Measurements from ENCODE around the gene TH.

TH gene

GRCh38 chr11:2143477-2143798, 28.2 kb downstream of the TH start:
- H3F3A ChIP-seq (ENCODE audit: control insufficient read depth, insufficient read depth), result no peaks in the 10 kb centered on the region
- H3K79me2 ChIP-seq (ENCODE audit: control insufficient read depth, low read length), result no peaks in the 10 kb centered on the region
- no peak overlapping the region for H3K27ac ChIP-seq (ENCODE audit: low read depth, low read length)
- H3K4me3 ChIP-seq (ENCODE audit: low read length), result no peak overlapping the region
- no peaks in the 10 kb centered on the region for H4K20me1 ChIP-seq (ENCODE audit: control insufficient read depth, insufficient read depth, low read depth, low read length)
- no peaks in the 10 kb centered on the region for H3K9me3 ChIP-seq (ENCODE audit: control insufficient read depth, insufficient read depth, low read length)
- no peaks in the 10 kb centered on the region for H3K9me2 ChIP-seq (replicated peaks; ENCODE audit: control insufficient read depth, low read length)
- TF ChIP-seq, protein P1, sequence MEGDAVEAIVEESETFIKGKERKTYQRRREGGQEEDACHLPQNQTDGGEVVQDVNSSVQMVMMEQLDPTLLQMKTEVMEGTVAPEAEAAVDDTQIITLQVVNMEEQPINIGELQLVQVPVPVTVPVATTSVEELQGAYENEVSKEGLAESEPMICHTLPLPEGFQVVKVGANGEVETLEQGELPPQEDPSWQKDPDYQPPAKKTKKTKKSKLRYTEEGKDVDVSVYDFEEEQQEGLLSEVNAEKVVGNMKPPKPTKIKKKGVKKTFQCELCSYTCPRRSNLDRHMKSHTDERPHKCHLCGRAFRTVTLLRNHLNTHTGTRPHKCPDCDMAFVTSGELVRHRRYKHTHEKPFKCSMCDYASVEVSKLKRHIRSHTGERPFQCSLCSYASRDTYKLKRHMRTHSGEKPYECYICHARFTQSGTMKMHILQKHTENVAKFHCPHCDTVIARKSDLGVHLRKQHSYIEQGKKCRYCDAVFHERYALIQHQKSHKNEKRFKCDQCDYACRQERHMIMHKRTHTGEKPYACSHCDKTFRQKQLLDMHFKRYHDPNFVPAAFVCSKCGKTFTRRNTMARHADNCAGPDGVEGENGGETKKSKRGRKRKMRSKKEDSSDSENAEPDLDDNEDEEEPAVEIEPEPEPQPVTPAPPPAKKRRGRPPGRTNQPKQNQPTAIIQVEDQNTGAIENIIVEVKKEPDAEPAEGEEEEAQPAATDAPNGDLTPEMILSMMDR (IDR thresholded peaks at IDR 0.05; ENCODE audit: low read depth, low read length, poor library complexity, severe bottlenecking), result no peak
- no peak for TF ChIP-seq EZH2phosphoT487 (IDR thresholded peaks at IDR 0.05; ENCODE audit: borderline replicate concordance, low read length)
- no peak overlapping the region for H3K4me2 ChIP-seq (ENCODE audit: low read length)
- H3K27me3 ChIP-seq (ENCODE audit: control insufficient read depth, low read length), result peaks cover 32% of the 10 kb centered on the region
- no peaks in the 10 kb centered on the region for H3K36me3 ChIP-seq (ENCODE audit: control insufficient read depth, low read length)
- H3K4me1 ChIP-seq (ENCODE audit: control insufficient read depth, low read length), result no peaks in the 10 kb centered on the region

DNA sequence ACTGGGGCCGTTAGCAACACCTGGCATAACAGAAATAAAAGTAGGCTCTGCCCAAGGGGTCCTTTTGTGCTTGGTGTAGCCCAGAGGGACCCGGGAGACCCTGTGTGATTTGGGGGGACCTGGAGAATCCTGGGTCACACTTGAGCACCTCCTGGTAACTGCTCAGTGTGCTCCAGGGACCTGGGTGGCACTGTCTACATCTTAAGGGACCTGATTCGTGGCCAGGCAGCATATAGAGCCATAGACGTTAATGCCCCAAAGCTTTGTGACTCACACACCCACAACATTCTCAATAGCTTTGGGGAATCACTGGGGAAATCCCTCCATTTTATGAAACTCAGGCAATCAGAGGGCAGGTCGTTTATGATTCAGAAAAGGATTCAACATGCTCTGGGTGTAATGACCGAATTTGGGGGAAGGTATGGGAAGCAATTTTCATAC, 28.8 kb downstream of the TH start:
- Histone ChIP-seq H3K4me3 (ENCODE audit: low read length) (no peak overlapping the region), H3F3A (ENCODE audit: control insufficient read depth, insufficient read depth) (no peaks in the 10 kb centered on the region), H3K27me3 (ENCODE audit: control insufficient read depth, low read length) (peaks cover 32% of the 10 kb centered on the region), H4K20me1 (ENCODE audit: control insufficient read depth, insufficient read depth, low read depth, low read length) (no peaks in the 10 kb centered on the region), H3K4me1 (ENCODE audit: control insufficient read depth, low read length) (no peaks in the 10 kb centered on the region), H3K36me3 (ENCODE audit: control insufficient read depth, low read length) (no peaks in the 10 kb centered on the region), H3K4me2 (ENCODE audit: low read length) (no peak overlapping the region), H3K27ac (ENCODE audit: low read depth, low read length) (no peak overlapping the region), H3K9me2 (replicated peaks; ENCODE audit: control insufficient read depth, low read length) (no peaks in the 10 kb centered on the region), H3K9me3 (ENCODE audit: control insufficient read depth, insufficient read depth, low read length) (no peaks in the 10 kb centered on the region), H3K79me2 (ENCODE audit: control insufficient read depth, low read length) (no peaks in the 10 kb centered on the region)
- TF ChIP-seq, protein P1 (IDR thresholded peaks at IDR 0.05; ENCODE audit: low read depth, low read length, poor library complexity, severe bottlenecking), result no peak
- no peak for TF ChIP-seq EZH2phosphoT487 (IDR thresholded peaks at IDR 0.05; ENCODE audit: borderline replicate concordance, low read length)

DNA sequence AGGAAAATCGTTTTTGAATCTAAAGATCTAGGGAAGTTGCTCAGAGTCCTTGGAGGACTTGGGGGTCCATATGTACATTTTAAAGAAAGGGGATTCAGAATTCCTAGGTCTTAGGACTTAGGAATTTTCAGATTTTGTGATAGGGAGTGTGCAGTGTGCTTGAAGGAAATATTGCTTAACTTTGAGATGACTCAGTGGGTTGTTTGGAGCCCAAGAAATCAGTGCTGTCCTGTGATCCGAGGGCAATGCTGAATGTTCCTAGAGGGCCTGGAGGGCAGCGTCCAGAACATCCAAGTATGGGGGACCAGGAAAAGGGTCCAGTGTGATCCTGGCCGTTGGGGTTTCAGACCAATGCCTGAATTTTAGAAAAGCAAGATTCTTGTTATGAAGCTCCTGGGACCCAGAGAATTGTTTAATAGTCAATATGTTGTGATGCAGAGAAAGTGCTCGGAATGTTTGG, 29.3 kb downstream of the TH start:
- Histone ChIP-seq H3K27ac (ENCODE audit: low read depth, low read length) (no peak overlapping the region), H3K4me2 (ENCODE audit: low read length) (no peak overlapping the region), H3K9me2 (replicated peaks; ENCODE audit: control insufficient read depth, low read length) (no peaks in the 10 kb centered on the region), H3K9me3 (ENCODE audit: control insufficient read depth, insufficient read depth, low read length) (no peaks in the 10 kb centered on the region), H4K20me1 (ENCODE audit: control insufficient read depth, insufficient read depth, low read depth, low read length) (no peaks in the 10 kb centered on the region), H3K36me3 (ENCODE audit: control insufficient read depth, low read length) (no peaks in the 10 kb centered on the region), H3F3A (ENCODE audit: control insufficient read depth, insufficient read depth) (no peaks in the 10 kb centered on the region), H3K4me1 (ENCODE audit: control insufficient read depth, low read length) (no peaks in the 10 kb centered on the region), H3K27me3 (ENCODE audit: control insufficient read depth, low read length) (peaks cover 32% of the 10 kb centered on the region), H3K4me3 (ENCODE audit: low read length) (no peak overlapping the region), H3K79me2 (ENCODE audit: control insufficient read depth, low read length) (no peaks in the 10 kb centered on the region)
- TF ChIP-seq, protein P1 (IDR thresholded peaks at IDR 0.05; ENCODE audit: low read depth, low read length, poor library complexity, severe bottlenecking), result no peak
- TF ChIP-seq EZH2phosphoT487 (IDR thresholded peaks at IDR 0.05; ENCODE audit: borderline replicate concordance, low read length), result no peak

Data from DOHH2 (cell line).